Measurements from ENCODE around the gene DEFB108B.
"Not testable (repeated sequence)": the region's sequence is repeated elsewhere in the genome, so short reads cannot be mapped to it uniquely, and the experiment has no call there.

DNA sequence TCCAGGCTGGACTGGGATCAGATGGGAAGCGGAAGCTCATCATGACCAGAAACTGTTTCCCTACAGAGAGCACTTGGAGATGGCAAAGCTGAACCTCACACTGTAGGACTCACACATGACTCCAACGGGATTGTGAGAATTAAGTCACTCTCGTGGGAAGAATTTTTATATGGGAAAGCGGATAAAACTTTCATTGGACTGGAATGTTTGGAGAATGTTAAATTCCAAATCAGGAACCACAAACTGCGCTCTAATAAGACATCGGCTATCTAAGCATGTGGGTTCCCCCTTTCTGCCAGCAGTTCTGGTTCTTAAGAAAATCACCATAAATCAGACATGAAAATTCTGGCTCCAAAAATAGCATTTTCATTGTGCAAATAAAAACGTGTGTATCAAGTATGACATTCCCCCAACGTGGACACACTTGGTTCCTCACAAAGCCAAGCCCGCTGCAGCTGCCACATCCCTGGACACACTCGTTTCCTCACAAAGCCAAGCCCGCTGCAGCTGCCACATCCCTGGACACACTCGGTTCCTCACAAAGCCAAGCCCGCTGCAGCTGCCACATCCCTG is 33.4 kb upstream of the DEFB108B start:
- not testable (repeated sequence) for TF ChIP-seq SMC3 (IDR thresholded peaks at IDR 0.05); RNF2 (IDR thresholded peaks at IDR 0.05; ENCODE audit: borderline replicate concordance, low read depth); MYC (IDR thresholded peaks at IDR 0.05; ENCODE audit: borderline replicate concordance, low read length)
- TF ChIP-seq, protein P1, sequence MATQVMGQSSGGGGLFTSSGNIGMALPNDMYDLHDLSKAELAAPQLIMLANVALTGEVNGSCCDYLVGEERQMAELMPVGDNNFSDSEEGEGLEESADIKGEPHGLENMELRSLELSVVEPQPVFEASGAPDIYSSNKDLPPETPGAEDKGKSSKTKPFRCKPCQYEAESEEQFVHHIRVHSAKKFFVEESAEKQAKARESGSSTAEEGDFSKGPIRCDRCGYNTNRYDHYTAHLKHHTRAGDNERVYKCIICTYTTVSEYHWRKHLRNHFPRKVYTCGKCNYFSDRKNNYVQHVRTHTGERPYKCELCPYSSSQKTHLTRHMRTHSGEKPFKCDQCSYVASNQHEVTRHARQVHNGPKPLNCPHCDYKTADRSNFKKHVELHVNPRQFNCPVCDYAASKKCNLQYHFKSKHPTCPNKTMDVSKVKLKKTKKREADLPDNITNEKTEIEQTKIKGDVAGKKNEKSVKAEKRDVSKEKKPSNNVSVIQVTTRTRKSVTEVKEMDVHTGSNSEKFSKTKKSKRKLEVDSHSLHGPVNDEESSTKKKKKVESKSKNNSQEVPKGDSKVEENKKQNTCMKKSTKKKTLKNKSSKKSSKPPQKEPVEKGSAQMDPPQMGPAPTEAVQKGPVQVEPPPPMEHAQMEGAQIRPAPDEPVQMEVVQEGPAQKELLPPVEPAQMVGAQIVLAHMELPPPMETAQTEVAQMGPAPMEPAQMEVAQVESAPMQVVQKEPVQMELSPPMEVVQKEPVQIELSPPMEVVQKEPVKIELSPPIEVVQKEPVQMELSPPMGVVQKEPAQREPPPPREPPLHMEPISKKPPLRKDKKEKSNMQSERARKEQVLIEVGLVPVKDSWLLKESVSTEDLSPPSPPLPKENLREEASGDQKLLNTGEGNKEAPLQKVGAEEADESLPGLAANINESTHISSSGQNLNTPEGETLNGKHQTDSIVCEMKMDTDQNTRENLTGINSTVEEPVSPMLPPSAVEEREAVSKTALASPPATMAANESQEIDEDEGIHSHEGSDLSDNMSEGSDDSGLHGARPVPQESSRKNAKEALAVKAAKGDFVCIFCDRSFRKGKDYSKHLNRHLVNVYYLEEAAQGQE (IDR thresholded peaks at IDR 0.05): not testable (repeated sequence)
- TF ChIP-seq, protein P2, sequence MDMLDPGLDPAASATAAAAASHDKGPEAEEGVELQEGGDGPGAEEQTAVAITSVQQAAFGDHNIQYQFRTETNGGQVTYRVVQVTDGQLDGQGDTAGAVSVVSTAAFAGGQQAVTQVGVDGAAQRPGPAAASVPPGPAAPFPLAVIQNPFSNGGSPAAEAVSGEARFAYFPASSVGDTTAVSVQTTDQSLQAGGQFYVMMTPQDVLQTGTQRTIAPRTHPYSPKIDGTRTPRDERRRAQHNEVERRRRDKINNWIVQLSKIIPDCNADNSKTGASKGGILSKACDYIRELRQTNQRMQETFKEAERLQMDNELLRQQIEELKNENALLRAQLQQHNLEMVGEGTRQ (IDR thresholded peaks at IDR 0.05): not testable (repeated sequence)
- TF ChIP-seq, protein P3, sequence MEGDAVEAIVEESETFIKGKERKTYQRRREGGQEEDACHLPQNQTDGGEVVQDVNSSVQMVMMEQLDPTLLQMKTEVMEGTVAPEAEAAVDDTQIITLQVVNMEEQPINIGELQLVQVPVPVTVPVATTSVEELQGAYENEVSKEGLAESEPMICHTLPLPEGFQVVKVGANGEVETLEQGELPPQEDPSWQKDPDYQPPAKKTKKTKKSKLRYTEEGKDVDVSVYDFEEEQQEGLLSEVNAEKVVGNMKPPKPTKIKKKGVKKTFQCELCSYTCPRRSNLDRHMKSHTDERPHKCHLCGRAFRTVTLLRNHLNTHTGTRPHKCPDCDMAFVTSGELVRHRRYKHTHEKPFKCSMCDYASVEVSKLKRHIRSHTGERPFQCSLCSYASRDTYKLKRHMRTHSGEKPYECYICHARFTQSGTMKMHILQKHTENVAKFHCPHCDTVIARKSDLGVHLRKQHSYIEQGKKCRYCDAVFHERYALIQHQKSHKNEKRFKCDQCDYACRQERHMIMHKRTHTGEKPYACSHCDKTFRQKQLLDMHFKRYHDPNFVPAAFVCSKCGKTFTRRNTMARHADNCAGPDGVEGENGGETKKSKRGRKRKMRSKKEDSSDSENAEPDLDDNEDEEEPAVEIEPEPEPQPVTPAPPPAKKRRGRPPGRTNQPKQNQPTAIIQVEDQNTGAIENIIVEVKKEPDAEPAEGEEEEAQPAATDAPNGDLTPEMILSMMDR (IDR thresholded peaks at IDR 0.05): not testable (repeated sequence)

All from A549 (cell line).